Medulla oblongata (tissue), 1 donor: ENCODE measurements around the gene PAX1.

Source experiments
- DNase-seq: peaks from one replicate; pipeline ENCODE4 v3.0.0-alpha.2; 2015; ENCODE audit errors: extremely low spot score

Gene PAX1

DNA sequence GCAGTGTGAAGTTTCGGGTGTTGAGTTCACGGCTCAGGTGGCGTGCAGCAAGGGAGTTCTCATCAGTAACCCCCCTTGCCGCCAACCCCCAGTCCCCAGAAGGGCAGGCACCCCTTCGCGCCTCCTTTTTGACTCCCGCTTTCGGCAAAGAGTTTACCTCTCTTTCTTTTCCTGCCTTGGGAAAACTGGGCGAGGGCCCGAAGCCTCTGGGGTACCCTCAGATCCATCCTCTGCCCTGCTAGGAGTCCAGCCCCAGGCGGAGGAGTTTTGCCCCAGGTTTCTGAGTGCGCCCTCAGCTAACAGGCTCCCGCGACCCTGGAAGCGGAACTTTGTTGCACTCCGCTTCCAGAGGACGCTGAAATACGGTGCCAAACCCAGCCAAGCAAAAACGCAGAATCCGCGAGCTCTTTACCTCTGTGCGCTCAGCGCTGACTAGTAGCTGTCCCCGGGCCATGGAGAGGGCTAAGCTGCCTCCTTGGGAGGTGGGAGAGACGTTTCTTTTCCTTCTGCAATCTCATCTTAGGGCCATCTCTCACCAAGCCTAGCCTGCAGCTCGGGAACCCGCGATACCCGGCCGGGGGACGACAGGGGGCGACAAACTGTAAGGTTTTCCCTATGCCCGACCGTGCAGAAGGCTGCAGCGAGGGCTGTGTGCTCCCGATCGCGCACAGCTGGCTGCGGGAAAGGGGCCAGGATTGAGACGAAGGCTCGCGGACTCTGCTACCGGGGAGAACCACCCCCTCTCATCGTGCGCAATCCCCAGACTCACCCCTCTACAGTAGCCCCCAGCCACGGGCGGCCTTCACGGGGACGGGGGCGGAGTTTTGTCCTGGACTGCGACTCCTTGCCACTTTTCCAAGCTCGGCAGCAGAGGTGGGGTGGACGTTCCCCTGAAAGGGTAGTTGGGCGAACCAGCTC is 2.7 kb upstream of the PAX1 start:
- peak; percentile 41 for DNase-seq

DNA sequence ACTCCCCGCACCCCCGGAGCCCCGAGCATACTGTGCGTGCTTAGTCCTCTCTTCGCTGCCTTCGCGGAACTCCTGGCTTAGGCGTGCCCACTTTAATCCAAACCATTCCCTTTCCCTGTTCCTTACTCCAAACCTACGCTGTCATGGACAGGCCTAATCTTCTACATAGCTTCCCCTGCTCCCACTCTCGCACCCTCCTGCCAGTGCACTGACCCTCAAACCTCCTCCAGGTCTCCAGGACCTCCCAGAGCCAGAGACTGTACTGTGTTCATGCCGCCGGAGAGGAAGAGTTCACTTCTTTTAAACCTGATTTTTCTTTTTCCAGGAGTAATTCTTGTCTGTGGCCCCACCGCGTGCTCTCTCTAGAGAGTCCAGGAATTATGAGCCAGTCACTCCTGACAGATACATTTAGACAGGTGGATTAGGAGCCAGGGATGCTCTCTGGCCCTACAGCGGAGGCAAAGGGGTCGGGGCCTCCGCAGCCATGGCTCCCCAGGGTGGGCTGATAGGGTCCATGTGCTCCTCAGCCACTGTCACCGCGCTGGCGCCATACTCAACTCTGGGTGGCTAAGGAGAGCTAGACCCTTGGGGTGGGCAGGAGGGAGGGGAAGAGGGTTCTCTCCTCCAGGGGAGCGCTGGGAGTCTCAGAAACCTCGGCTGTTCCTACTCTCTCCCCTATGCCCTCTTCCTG is 1.6 kb upstream of the PAX1 start:
- DNase-seq = no peak

DNA sequence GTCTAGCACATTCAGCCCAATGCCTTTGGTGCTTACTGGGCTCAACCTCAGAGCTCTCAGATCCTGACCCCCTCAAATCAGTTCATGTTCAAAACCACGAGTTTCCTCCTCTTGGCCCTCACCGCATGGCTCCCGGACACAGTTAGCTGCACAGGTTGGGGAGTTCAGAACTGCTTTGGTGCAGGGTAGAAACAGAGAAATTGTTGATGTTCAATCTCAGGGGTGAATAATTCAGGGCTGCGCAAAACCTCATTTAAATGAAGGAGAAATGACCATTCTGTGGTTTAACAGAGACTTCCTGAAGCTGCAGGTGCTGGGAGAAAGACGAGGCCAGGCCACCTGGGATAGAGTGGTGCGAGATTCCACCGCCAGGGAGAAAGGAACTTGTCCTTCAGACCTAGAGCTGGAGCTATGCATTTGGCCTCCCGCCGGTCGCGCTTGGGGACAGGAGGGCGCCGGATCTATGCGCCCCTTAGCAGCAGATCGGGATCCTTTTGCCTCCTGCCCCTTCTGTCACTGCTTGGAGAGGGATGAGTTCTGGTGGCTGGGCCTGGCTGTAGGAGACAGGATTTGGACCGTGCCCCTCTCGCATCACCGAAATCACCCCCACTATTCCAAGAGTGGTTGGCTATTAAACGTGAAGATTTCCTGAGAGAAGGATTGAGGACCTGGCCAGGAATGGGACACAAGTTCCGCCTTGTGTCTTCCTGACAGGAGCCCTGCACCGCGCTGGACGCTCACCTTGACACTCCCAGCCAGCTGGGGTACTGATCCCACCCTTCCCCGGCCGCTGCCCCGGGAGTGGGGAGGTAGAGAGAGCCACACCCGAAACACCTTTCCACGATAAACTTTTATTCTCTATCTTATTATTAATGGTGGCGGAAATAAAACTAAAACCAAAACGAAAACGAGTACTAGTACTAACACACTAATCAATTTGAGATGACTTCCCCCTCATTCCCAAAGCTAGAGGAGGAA is 767 bp upstream of the PAX1 start:
- no peak for DNase-seq

DNA sequence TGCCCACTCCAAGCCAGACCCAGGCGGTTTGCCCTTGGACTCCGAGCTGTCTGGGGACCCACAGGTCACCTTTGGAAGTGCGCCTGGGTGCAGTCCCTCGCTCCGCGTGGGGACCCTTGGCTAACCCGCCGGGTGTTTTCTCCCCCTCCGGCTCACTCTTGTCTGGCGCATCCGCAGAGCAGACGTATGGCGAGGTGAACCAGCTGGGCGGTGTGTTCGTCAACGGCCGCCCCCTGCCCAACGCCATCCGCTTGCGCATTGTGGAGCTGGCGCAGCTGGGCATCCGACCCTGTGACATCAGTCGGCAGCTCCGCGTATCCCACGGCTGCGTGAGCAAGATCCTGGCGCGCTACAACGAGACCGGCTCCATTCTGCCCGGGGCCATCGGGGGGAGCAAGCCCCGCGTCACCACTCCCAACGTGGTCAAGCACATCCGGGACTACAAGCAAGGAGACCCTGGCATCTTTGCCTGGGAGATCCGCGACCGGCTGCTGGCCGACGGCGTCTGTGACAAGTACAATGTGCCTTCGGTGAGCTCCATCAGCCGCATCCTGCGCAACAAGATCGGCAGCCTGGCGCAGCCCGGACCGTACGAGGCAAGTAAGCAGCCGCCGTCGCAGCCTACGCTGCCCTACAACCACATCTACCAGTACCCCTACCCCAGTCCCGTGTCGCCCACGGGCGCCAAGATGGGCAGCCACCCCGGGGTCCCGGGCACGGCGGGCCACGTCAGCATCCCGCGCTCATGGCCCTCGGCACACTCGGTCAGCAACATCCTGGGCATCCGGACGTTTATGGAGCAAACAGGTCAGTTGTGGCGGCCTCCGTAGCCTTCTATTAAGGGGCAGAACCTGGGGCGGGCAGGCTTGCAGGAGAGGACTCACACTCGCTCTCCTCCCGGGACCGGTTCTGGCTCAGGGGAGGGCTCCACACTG is 1.1 kb downstream of the PAX1 start:
- DNase-seq = no peak

DNA sequence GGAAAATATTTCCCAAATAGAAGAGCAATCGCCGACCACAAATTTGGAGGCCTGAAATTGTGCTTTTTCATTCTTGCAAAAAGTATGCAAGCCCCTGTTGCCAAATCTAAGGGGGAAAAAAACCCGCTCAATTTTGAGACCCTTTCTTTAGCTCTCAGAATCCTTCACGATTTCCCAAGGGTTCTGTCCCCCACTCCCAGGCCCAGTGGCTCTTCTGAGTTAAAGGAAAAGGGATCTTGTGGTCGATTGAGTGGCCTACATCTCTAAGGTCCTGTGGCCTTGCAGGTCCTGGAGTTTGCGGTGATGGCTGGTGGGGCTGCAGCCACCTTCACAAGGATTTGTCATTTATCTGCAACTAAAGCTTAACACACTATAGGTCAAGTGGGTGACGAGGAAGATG is 1.8 kb downstream of the PAX1 start:
- DNase-seq = no peak

DNA sequence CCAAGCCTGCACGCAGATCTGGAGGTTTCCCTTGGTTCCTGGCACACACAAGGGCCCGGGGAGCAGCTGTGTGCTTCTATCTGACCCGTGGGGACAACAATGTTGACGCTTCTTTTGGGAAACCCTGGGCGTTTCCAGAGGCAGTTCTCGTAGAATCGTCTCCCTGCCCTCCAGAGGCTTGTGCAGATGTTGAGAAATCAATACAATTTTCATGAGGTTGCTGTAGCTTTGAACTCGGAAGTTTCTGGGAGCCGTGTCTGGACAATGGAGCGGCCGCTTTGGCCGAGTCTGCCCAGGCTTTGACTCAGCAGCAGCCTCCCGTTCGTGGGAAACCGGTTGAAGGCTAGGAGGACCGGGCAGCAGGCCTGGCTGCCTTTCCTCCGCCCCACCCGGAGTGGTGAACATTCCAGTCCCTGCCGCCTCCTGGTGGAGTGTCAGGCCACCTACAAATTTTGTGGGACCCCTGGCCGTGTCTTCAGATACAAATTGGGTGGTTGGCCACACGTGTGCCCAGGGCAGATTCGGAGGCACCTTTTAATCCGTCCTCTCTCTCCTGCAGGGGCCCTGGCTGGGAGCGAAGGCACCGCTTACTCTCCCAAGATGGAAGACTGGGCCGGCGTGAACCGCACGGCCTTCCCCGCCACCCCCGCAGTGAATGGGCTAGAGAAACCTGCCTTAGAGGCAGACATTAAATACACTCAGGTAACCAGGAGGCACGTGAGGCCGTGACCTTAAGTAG is 2.7 kb downstream of the PAX1 start:
- no peak for DNase-seq

DNA sequence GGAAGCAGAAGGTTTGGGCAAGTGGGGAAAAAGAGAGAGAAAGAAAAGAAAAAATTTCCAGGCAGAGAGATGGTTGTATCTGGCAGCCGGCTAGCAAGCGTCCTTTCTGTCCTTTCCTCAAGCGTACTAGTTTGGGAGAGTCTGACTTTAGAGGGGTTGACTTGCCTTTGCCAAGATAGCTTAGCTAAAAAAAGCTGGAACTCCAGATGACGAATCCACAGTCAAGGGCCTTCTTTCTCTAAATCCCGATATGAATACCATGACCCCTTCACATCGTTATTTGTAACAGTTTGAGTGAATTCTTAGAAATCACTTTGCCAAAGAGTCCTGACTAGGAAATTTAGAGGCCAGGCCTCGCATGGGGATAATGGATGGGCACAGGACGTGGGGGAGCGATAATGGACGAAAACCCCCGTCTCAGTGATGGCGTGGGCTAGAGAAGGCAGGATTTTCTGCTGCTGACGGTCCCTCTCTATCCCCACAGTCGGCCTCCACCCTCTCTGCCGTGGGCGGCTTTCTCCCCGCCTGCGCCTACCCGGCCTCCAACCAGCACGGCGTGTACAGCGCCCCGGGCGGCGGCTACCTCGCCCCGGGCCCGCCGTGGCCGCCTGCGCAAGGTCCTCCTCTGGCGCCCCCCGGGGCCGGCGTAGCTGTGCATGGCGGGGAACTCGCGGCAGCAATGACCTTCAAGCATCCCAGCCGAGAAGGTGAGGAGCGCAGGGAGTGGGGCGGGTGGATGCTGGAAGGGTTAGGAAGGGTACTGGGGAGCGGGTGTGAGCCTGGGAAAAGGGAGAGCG is 3.5 kb downstream of the PAX1 start:
- no peak for DNase-seq

DNA sequence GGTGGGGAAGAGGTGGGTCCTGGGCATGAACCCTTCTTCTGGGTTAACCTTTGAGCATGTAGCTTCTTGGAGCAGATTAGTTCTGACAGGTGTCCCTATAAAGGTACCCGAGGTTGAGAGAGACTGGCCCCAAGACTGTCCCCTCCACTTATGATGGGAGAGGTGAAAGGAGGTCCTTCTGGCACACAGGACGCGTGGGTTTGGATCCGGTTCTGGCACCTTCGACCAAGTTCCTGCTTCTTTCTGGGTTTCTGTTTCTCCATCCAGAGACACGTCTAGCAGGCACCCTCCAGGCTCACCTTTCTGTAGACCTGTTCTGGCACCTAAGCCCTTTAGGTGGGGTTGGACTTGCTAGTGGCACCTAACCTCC is 4.1 kb downstream of the PAX1 start:
- no peak for DNase-seq

DNA sequence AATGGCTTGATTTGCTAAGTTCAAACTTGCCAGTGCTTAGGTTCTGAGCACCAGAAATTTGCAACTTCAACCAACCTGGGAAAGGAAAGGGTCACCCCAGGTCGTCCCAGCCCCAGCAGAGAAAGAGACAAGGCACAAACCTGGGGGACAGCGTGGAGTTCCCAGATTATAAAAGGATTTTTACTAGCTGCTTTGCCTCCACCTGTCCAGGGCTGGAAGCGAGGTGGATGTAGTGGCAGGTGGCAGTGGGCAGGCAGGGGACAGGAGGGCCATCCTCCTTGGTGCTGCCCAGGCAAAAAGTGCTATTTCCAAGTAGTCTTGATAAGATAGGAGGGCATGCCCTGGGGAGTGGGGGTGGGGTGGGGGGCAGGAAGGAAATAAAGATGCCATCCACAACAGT is 4.9 kb downstream of the PAX1 start:
- DNase-seq = no peak

DNA sequence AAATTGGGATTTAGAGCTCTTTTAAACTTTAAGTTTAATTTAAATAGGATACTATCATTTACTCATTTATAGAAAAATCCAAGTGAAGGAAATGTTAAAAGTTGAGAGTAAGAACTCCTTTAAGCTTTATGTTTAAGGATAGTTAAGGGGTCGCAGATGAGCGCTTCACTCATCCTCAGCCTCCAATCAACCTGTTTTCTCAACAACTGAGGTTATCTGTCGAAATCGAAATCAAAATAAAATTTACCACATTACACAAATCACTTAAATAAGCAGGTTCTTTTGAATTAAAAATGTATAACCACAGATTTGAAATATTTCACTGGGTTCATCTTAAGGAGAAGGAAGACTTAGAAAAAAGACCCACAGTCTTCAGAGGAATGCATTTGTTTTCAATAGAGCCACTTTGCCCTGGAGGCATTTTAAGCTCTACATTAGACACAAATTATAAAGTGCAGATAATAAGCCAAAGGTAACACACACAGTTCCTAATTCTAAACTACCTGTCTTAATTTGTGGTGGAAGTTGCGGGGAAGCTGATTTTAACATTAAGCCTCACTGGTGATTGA is 5.5 kb downstream of the PAX1 start:
- DNase-seq = no peak

DNA sequence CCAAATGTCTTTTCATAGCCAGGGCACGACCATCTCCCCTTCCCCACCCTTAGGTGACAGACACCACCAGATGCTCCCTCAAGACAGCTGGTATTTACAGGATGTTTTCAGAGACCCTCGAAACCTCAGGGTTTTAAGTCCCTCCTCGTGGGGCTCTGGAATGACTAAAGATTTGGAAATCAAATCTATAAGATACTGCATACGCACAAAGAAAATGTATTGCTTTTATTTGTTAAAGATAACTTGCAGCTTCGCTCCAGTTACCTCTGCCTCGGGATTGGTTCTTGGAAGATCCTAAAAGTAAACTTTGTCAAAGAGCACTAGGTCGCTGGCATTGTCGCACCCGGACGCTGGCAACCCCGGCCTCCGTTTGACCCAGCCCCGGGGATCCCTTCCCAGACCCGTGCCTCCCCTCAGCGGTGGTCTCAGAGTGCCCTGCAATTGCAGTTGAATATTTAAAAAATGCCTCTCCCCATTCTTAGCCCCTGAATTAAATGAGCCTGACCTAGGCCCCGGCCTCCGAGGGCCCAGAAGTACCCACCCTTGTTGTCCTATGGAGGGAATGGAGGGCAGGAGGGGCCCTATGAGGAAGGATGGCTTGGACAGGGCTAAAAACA is 7.1 kb downstream of the PAX1 start:
- no peak for DNase-seq

DNA sequence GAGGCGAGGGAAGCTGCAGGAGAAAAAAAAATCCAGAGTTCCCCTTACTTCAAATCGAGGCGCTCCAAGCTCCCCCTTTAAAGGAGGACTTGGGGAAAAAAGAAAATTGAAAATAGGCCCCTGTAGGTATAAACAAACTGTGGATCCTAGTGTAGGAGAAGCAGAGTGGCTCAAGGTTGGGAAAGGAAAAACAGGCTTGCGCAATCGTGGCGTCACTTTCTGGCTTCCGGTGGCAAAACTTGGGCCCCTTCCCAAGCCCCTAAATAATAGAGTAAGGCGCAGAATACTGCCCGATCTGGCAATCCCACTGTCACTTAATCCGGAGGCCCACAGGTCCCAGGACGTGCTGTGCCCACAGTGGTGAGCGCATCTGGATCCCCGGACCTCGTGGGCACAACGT is 8.0 kb downstream of the PAX1 start:
- DNase-seq = no peak

DNA sequence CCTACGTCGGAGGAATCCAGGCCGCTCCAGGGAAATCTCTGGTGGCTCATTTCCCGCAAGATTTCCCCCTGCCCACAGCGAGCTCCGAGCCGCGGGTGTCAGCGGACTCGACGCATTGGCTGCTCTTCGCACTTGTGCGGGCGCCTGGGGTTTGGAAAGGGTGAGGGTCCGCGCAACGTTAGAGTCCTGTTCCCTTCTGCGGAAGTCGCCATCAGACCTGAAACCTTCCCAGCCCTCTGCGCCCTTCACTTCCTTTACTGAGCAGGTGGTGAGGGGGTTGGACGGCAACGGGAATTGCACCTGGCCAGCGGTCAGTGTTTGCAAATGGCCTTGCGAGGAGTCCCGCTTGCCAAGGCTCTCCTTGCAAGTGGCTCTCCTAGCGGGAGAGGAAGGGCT is 8.4 kb downstream of the PAX1 start:
- no peak for DNase-seq

DNA sequence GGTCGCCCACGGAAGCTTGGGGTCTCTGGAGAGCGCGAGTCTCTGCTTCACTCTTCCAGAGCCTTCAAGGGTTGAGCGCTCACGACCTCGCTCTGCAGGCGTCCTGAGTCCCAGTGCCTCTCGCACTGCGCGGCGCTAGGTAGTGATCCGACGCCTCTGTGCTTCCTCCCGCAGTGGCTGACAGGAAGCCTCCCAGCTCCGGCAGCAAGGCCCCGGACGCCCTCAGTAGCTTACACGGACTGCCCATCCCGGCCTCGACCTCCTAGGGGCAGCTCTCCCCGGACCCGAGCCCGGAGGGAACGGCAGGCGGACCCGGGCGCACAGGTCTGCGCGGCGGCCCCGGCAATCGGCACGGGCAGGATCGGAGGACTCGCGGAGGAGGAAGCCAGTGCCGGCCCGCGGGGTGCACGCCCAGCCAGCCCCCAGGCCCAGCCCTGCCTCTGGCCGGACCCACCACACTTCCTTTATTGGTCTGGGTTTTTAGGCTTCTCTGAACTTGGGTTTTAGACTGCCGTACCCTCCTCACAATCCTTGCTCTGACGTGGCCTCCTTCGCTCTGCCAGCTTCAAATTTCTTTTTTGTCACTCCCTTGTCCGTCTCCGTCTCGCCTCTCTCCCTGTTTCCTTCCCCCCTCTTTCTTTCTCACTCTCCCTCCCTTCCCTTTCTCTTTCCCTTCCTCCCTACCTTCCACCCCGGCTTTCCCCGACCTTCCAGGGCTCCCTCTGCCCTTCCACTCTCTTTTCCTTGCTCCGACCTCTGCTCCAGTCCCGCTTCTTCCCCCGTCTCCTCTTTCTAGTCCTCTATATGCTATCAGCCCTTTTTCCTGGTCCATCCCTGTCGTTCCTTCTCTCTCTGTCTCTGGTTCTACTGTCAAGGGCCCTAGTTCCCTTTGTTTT is 9.1 kb downstream of the PAX1 start:
- no peak for DNase-seq

DNA sequence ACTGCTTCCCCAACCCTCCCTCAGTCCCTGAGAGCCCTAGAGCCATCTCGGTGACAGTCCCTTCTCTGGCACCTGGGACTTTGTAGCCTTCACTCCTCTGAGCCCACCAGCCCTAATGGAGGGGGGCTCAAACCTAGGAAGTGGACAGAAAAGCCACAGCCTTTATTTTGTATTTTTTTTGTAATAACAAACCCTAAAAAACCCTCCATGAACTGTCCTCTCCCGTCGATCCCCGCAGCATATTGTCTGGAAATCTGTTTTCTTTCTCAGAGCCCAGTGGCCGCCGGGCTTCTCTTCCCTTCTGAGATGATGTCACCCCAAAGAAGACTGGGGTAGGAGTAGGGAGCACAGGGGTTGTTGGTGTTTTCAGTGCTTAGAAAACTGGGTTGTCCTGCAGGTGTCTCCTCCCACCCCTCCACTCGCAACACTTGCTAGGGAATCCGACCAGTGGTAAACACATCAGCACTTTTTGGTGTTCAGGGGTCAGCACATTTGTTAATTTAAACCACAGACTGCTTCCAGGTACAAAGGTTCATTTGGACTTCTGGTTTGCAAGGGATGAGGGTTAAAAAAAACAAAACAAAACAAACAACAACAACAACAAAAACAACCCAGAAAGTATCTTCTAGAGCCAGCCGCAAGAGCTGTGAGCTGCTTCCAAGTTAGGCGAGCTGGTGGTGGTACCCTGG is 9.9 kb downstream of the PAX1 start:
- no peak for DNase-seq

DNA sequence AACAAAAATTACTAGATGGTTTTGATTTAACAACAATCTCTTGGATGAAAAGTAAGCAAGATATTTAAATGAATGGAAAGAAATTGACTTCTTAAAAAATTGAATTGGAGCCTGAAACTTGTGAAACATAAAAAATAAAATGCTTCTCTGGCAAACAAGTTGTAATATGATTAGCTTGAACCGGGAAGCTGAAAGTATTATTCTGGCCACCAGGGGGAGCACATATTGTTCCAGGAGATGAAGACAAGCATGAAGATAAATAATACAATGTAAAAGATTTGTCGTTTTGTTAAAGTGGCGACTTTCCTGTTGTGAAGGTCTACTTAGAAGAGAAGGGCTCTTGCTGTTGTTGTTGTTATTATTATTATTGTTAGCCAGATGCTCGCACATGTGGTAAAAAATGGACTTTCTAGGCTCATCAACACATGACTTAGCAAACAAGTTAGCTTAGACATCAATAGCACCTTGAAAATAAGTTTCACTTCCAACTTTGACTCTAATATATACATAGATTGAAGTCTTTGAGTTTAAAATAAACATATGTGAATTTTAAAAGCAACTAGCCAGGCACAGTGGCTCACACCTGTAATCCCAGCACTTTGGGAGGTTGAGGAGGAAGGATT is 14.2 kb downstream of the PAX1 start:
- peak; percentile 76 for DNase-seq

DNA sequence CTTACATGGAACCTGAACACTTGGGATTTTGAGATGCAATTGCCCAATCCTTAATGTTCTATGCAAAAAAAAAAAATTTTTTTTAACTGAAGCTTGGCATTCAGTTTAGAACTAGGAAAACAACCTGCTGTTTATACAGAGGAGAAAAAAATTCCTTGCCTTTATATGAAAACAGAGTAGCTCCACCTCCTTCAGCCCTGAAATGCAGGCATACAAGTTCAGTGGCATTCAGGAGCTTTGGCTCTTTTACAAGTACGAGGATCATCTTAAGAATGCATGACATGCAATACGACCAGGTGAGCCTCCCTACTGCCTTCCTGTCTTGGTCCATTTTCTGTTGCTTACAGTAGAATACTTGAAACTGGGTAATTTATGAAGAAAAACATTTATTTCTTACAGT is 20.4 kb downstream of the PAX1 start:
- no peak for DNase-seq
